Testis (tissue), 2 donors: ENCODE results near the gene VPS8.

Source experiments
- POLR2A ChIP-seq: fragments of 450-650 bp; IDR thresholded peaks from one replicate; pipeline ENCODE4 v1.6.1; 2017; ENCODE audit warnings: antibody characterized with exemption, mild to moderate bottlenecking, moderate library complexity
- TF ChIP-seq, protein P1 (sequence below), 3 experiments: fragments of 450-650 bp in 2 of 3; fragments of 200-600 bp in 1 of 3; sonication (generic) in 1 of 3; IDR thresholded peaks; one replicate each; pipeline ENCODE4 v1.5.1; 2016 to 2019; ENCODE audit warnings: antibody characterized with exemption in 3 of 3, mild to moderate bottlenecking in 2 of 3, moderate library complexity in 1 of 3

DNA sequence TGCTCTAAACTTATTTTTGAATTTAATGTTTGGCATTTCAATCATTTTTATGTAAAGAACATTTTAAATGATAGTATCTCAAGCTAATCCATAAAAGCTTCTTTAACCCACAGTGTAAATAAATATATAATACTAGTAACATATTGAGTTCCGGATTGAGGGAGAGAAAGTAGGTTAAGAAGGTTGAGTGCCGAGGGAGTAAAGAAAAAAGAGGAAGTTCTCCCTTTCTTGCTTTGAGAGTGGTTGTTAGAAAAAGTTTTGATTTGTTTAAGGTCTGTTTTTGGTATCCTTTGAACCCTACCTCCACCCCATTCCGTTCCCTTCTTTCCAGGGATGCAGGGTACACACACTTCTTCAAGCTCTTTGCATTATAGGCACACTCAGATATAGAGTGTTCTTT lies 130.8 kb downstream of the VPS8 start:
- TF ChIP-seq, protein P1, sequence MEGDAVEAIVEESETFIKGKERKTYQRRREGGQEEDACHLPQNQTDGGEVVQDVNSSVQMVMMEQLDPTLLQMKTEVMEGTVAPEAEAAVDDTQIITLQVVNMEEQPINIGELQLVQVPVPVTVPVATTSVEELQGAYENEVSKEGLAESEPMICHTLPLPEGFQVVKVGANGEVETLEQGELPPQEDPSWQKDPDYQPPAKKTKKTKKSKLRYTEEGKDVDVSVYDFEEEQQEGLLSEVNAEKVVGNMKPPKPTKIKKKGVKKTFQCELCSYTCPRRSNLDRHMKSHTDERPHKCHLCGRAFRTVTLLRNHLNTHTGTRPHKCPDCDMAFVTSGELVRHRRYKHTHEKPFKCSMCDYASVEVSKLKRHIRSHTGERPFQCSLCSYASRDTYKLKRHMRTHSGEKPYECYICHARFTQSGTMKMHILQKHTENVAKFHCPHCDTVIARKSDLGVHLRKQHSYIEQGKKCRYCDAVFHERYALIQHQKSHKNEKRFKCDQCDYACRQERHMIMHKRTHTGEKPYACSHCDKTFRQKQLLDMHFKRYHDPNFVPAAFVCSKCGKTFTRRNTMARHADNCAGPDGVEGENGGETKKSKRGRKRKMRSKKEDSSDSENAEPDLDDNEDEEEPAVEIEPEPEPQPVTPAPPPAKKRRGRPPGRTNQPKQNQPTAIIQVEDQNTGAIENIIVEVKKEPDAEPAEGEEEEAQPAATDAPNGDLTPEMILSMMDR (IDR thresholded peaks at IDR 0.05), result no peak
- no peak for TF ChIP-seq POLR2A
